H1 (cell line): ENCODE measurements around the gene PKDREJ. TPM values are rescaled to one million over a fixed set of nuclear protein-coding genes. Genes with fewer than 3 reads are reported as not detected.

ENCODE experiments used
- CTCF ChIP-seq, 3 experiments: IDR thresholded peaks; 1 replicate in 2 of 3; 2 replicates in 1 of 3; pipeline versions ENCODE4 v1.5.1 to v1.6.1; 2011; ENCODE audit warnings: low read length in 3 of 3, mild to moderate bottlenecking in 3 of 3, inconsistent platforms in 2 of 3, low read depth in 1 of 3, moderate library complexity in 1 of 3; ENCODE audit not compliant: insufficient read depth in 1 of 3; ENCODE audit errors: control extremely low read depth in 1 of 3
- JUN ChIP-seq: IDR thresholded peaks from 2 replicates; pipeline ENCODE4 v1.6.1; 2011; ENCODE audit warnings: low read depth, mild to moderate bottlenecking, improper control_type of control experiment, low read length
- polyA plus RNA-seq, 7 experiments: library from polyadenylated mRNA; depleted of rRNA in 3 of 7; stranded (reverse) in 5 of 7; unstranded in 2 of 7; fragments of >200 nt in 5 of 7; fragments of 200-250 nt in 2 of 7; gene quantifications; 1 replicate in 5 of 7; 2 replicates in 1 of 7; 4 replicates in 1 of 7; pipeline versions ENCODE4 v1.2.1 to v1.2.3, GENCODE V29; 2011 to 2013; ENCODE audit warnings: missing spikeins in 2 of 7, mixed read lengths in 2 of 7
- total RNA-seq: library from RNA; stranded (reverse); fragmentation: NEBNext Ultra II Directional; extraction: Animal tissue kit (Norgen Biotek cat#: 25700); gene quantifications from 2 replicates; pipeline ENCODE4 v1.2.1, GENCODE V29; 2021

Gene PKDREJ
- total and polyA plus RNA-seq, 2 of the 8 experiments (the other 6 are each of a cell fraction or from before 2014, with no cell fraction given): 0.02 to 0.04 TPM

DNA sequence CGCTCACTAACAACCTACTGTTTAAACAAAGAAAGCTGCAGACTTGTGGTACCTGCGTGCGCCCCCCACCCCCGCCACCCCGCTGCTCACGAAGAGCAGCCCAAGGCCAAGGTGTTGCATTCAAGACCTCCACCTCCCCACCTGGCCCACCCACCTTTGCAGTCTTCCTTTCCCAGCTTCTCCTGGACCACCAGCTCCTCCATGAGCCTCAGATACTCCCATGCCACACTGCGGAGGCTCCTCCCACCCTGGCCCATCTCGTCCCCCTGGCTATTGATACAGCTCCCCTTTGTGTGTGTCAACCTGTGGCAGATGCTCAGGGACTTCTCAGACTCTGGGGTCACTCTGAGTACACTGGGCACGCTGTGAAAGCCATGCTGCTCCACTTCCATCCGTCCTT is 17.0 kb downstream of the PKDREJ start (continued):
- TF ChIP-seq CTCF (IDR thresholded peaks at IDR 0.05; ENCODE audit: control extremely low read depth in 1 of 3, insufficient read depth in 1 of 3, low read depth in 1 of 3, low read length in 3 of 3): no peak
- TF ChIP-seq JUN: no peak
